HG03378 (cell line): ENCODE results near the gene IL21R.
"Not testable (repeated sequence)": the region's sequence is repeated elsewhere in the genome, so short reads cannot be mapped to it uniquely, and the experiment has no call there.

Experiments used
- ATAC-seq: cut with Tn5 transposase; IDR thresholded peaks from one replicate; pipeline ENCODE4 v1.9.1; 2021; ENCODE audit warnings: mild to moderate bottlenecking, moderate library complexity; ENCODE audit not compliant: unreplicated experiment

Gene IL21R

DNA sequence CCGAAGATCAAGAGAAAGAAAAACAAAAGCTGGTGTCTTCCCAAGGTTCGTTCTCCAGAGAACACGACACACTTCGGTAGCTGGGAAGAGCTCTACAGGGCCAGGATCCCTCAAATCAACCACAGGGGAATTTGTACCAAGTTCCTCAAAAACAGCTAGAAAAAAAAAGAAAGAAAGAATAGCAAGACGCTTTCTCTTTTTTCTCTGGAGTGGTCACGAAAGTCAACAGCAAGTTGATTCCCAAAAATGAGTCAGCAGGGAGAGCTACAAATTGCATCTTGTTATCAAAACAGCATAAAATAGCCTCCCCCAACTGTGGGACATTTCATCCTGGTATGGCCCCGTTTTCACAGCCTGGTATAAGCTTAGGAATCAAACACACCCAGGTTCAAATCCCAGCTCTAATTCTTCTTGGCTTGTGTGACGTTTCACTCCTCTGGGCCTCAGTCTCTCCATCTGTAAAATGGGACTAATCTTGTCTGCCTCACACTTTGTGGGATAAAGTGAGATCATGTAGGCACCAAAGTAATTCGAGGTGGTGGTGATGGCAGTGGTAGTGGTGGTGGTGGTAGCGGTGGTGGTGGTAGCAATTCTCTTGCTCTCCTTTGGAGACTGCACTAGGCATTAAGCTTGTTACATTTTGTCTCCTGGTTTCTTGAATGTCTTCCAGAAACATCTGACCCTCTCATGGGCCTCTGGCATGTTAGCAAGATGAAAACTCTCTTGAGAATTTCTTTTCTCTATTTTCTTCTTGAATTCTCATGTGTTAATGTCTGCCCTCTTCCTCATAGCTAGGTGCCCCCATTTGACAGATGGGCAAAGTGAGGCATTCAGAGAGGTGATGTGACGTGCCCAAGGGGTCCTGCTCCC is 988 bp upstream of the IL21R start:
- no peak for ATAC-seq

DNA sequence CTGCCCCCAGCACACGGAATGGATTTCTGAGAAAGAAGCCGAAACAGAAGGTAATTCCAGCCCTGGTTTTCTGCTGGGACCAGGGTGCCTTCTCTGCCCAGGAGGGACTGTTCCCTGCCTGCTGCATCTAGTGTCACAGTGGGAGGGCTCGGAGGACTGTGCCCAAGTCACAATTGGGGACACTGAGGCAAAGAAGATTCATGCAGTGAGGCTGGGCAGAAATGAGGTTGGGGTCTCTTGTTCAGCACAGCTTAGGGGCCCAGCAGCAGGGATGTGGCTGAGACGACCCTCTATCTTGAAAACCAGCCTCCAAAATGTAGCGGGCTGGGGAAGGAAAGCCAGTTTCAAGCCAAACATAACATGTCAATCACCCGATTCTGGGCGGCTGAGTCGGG is 592 bp downstream of the IL21R start:
- no peak for ATAC-seq

DNA sequence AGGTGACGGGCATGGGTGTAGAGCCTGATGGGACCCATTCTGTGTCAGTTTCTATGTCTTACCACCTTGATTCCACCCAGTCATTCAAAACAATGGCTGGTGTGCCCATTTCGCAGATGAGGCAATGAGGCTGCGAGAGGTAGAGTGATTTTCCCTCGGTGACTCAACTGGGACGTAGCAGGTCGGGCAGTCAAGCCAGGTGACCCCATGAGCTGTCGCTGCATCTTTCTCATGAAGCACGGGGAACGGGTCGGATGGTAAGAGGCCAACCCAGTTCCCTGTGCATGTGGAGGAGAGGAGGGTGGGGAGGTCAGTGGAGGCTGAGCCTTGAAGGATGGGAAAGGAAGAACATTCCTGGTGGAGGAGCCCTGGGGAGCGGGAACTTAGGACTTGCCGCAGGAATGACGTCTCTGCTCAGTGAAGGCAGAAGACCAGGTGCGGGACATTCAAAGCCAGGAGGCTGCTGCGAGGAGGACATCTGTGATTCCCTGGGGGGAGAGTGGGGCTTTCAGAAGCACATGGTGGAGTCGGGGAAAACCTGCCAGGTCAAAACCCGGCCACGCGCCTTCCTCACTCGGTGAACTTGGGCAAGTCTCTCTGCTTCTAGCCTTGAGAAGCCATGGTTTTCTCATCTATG is 1.1 kb downstream of the IL21R start:
- no peak for ATAC-seq

DNA sequence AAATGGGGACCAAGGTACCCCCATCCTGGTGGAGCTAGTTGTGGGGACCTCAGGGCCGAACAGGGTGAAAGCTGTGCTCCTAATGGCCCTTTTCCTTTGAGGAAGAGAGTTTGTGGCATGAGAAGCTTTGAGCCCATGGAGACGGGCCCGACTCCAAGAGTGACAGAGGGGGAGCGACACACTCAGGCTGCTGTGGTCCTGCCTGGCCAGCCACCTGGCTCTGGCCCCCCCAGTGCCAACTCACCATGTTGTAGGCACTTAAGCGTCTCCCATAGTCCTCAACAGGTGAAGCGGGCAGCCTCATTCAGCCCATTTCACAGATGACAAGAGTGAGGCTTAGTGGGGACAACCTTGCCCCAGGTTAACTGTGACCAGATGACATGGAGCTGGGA is 1.6 kb downstream of the IL21R start:
- ATAC-seq, result no peak

DNA sequence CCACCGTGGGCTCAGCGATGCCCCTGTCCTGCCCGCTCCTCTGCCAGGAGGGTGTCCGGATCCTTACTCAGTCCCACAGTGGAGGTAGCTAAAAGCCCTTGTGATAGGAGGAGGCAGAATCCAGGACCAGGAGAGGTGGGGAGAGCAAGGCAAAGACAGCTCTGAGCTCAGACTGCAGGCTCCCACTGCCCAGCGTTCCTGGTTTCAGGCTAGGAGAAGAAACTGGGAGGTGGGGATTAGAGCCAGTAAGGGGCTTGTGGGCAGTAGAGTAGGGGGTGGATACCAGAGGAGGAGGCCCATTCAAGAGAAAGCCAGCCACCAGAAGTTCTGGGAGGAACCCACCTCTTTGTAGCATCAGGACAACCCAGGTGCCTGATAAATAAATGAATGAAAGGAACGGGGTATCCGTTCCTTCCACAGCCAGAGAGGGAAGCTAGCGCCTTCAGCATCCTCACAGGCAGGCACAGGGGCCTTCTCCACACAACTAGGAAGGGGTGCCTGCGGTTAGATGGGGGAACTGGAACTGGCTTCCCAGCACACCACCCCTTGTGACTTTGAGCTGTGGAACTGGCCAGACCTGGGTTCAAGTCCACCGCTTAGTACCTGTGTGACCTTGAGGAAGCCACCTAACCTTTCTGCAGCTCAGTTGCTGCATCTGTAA is 2.3 kb downstream of the IL21R start:
- no peak for ATAC-seq

DNA sequence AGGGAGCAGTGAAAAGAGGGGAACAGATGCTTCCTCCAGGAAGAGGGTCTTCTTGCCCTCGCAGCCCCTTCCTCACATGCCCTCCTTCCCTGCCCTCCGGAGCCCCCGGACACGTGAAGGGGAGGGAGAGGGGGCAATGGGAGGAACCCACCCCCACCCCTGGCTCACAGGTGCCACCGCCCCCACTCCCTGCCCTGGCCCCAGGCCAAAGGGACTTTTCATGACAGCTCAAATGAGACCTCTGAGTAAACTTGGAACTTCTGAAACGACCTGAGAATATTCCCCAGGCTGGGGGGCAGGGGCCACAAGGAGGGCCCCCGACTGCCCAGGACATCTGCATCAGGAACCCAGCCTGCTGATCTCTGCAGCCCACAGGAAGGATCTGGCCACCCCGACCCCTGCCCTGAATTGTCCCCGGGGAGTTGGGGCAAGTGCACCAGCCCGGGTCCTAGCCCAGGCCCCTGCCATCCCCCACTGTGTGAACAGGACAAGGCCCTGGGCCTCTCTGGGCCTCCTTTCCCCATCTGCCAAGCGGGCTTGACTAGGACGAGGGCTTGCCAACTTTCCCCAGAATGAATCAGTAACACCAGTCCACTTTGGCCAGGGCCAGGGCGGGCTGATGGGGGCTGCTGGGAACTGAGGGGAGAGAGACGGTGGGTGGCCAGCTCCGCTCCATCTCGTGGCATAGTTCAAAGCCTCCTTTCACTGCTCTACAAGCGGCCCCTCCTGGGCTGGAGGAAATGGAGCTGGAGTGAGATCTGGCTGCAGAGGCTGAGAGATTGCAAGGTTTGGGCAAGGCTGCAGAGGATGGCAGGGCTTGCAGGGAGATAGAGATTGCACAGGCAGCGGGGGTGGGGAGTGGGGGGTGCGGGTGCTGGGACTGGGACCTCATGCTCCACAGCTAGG is 3.8 kb downstream of the IL21R start:
- ATAC-seq, result no peak

DNA sequence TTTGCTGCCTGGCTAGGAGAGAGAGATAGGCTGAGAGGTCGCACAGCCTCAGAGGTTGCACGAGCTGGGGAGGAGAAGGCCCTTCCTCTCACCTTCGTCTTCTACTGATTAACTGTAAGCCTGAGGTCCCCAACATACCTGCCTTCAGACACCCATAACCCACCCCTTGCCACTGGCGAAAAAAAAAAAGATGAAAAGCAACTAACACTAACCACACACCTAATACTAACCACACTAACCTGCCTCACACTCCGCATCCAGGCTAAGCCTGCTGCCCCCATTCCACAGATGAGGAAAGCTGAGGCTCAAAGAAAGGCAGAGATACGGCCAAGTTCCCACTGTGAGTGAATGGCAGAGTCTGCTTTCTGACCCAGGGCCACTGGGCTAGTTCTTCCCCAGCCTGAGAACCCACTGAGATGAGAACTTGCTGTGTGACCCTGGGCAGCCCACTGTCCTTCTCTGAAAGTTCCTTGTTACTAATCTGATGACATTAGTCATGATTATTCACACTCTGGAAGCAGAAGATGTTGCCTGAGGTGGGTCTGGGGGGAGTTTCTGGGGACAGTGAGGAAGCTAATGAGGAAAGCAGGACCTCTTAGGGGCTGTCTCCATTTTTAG is 4.6 kb downstream of the IL21R start:
- ATAC-seq, result no peak

DNA sequence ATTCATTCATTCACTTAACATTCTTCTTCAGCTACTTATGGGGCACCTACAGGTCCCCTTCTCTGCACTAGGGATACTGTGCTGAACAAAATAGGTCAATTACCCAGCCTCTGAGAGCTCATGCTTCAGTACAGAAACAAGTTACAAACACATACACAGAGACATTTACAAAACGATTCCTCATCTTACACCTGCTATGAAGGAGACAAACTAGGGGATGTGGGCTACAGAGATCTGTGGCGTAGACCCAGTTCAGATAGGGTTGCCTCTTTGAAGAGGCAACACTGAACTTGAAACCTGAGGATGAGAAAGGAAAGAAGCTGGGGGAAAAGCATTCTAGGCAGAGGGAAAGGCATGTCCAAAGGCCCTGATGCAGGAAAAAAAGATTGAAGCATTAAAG is 5.2 kb downstream of the IL21R start:
- no peak for ATAC-seq

DNA sequence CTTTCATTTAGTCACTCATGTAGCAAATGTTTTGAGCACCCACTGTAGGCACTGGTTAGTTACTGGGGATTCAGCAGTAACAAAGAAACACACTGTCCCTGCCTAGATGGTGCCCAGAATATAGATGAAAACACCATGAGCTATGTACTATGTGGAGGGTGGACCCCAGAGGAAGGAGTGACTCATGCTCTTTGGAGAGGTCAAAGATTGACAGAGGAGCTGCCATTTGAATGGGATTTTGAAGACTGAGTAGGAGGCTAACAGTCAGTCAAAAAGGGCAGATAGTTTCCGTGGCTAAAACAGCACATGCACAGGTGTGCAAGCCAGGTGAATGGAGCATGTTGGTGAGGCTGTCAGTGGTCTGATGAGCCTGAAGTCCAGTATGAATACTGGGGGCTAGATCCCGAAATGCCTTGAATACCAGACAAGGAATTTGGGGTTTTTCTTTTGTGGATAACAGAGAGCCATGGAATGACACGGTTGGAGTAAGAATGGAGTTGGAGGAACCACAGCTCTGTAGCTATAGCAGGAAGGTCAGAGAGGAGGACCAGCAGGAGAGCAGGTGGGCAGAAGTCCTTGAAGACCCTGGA is 6.1 kb downstream of the IL21R start:
- ATAC-seq, result peak; percentile 57

DNA sequence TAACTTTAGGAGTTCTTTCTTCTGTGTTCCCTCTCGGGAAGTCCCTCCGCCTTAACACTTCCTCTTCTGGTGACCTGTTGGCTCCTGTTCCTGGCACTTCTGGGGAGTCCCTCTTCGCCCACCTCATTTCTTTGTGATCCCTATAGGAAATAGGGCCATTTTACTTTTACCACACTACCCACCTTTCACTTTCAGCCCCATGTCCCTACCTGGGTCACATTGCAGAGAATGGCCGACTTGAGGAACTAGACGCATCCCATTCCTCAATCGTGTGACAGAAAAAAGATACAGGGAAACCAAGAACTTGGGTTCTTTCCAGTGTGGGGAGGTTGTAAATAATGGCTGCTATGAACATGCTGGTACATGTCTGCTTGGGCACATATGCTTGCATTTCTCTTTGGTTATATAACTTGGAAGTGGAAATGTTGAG is 6.6 kb downstream of the IL21R start:
- no peak for ATAC-seq

DNA sequence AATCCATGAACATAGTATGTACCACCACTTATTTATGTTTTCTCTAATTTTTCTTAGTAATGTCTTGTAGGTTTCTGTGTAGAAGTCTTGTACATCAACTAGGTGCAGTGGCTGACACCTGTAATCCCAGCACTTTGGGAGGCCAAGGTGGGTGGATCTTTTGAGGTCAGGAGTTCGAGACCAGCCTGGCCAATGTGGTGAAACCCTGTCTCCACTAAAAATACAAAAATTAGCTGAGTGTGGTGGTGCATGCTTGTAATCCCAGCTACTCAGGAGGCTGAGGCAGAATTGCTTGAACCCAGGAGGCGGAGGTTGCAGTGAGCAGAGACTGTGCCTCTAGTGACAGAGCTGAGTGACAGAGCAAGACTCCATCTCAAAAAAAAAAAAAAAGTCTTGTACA is 8.0 kb downstream of the IL21R start:
- not testable (repeated sequence) for ATAC-seq

DNA sequence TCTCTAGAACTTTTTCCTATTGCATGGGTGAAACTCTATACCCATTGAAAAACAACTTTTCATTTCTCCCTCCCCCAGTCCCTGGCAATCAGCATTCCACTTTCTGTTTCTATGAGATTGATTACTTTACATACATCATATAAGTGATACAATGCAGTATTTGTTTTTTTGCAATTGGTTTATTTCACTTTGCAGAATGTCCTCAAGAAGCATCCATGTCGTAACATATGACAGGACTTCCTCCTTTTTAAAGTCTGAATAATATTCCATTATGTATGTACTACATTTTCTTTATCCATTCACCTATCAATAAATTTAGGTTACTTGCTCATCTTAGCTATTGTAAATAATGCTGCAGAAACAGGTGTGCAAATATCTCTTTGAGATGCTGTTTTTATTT is 8.8 kb downstream of the IL21R start:
- no peak for ATAC-seq

DNA sequence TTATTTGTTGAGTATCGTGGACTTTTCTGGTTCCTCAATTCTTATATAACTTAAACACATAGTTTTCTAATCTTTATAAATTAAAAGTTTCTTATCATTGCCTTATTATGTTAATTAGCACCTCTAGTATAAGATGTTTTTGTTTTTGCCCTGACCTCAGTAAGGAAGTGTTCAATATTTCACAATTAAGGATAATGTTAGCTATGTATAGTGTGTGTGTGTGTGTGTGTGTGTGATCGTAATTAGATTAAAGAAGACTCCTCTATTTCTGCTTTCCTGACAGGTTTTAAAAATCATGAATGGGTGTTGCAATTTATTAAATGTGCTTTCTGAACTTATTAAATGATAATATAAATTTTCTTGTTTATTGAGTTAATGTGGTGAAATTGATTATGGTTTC is 12.0 kb downstream of the IL21R start:
- no peak for ATAC-seq

DNA sequence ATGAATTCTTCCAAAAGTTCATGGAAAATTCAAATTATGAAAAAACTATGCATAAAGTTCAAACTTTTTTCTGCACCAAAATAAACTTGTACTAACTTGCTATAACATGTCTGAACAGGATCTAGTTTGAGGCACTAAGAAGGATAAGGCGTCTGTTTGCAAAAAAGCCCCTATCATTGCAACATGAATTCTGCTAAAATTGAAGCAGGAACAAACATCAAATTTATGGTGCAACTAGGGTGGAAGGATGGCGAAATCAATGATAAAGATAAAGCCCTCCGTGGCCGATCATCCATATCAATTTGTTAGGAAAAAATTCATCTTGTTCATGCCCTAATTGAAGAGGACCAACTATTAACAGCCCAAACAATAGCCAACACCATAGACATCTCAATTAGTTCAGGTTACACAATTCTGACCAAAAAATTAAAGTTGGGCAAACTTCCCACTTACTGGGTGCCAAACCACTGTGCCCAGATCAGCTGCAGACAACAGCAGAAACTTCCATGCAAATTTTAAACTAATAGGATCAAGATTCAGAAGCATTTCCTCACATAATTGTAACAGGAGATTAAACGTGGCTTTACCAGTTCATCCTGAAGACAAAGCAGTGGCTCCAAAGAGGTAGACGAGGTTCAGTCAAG is 12.9 kb downstream of the IL21R start:
- ATAC-seq, result no peak

DNA sequence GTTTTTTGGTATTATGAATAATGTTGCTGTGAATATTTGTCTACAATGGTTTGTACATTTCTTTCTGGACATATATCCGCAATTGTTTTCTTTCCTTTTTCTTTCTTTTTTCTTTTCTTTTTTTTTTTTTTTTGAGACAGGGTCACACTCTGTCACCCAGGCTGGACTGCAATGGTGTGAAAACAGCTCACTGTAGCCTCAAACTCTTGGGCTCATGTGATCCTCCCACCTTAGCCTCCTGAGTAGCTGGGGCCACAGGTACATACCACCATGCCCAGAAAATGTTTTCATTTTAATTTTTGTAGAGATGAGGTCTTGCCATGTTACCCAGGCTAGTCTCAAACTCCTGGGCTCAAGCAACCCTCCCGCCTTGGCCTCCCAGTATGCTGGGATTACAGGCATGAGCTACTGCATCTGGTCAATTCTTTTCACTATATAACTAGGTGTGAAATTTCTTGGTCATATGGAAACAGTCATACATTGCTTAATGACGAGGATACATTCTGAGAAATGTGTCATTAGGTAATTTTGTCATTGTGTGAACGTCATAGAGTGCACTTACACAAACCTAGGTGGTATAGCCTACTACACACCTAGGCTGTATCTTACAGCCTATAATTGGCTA is 15.2 kb downstream of the IL21R start:
- no peak for ATAC-seq

DNA sequence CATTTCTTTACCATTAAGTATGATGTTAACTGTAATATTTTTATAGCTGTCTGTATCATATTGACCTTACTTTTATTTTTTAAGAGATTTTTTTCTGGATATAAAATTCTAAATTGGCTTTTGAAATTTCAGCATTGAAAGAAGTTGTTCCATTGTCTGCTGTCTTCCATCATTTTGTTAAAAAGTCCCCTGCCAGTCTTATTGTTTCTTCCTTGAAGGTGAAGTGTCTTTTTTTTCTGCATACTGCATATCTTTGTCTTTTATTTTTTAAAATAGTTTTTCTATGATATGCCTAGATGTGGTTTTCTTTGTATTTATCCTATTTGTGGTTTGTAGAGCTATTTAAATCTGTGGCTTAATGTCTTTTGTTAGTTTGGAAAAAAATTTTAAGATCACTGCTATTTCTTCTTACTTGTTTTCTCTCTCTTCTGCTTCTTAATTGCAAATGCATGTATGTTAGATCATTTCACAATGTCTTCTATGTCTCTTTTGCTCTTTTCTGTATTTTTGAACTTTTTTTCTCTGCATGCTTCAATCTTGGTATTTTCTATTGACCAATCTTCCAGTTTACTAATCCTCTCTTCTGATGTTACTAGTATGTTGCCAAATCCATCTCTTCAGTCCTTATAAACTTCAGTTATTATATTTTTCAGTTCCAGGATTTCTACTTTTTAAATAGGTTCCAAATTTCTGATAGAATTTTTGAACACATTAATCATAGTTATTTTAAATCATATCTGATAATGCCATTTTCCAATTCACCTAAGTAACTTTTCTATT is 20.2 kb downstream of the IL21R start:
- no peak for ATAC-seq

DNA sequence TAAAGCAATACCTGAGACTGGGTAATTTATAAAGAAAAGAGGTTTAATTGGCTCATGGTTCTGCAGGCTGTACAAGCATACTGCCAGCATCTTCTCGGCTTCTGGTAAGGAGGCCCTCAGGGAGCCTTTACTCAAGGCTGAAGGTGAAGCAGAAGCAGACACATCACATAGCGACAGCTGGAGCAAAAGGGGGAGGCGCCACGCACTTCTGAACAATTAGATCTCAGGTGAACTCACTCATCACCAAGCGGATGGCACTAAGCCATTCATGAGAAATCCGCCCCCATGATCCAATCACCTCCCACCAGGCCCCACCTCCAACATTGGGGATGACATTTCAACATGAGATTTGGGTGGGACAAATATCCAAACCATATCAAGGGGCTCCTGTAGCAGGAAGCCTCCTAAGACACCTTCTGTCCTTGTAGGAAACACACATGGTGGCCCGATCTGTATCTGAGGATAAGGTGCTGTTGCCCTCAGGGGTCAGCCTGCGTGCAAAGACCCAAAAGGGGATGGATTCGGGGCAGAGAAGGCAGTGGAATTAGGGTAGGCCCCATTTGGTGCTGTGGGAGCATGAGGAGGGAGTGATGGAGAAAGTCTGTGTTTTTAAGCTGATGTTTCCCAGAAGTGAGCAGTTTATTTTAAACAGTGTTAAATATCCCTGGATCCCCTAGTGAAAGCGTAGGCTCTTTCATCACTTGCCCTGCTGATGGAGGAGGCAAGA is 23.0 kb downstream of the IL21R start:
- ATAC-seq, result no peak

DNA sequence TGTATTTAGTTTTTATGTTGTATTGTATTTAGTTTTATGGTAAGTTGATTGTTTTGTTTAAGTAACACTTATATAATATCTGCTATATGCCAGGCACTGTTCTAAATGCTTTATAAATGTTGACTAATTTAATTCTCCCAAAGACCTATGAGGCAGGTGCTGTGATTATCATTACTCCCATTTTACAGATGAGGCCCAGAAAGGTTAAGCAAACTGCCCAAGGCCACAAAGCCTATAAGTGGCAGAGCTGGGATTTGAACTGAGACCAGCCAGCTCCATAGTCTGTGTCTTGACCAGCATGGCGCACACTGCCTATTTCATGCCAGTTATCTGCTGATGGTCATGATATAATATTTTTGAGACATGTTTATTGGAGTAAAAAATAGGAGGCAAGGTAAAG is 24.0 kb downstream of the IL21R start:
- ATAC-seq, result no peak
